GM21786 (cell line): ENCODE data around the gene PRKAB1.

Experiments
- ATAC-seq: cut with Tn5 transposase; IDR thresholded peaks from one replicate; pipeline ENCODE4 v1.9.1; 2021; ENCODE audit not compliant: unreplicated experiment

PRKAB1 gene

GRCh38 chr12:119661882-119662281 lies 6.1 kb upstream of the PRKAB1 start:
- ATAC-seq: no peak

GRCh38 chr12:119664642-119665041 lies 3.3 kb upstream of the PRKAB1 start:
- ATAC-seq: no peak

GRCh38 chr12:119665164-119665929 lies 2.6 kb upstream of the PRKAB1 start:
- no peak for ATAC-seq

GRCh38 chr12:119666226-119666795 lies 1.6 kb upstream of the PRKAB1 start:
- no peak for ATAC-seq

- ATAC-seq: peak; percentile 25
Measured at GRCh38 chr12:119666900-119667576, 895 bp upstream of the PRKAB1 start.

- no peak for ATAC-seq
Measured at GRCh38 chr12:119668324-119668841, 450 bp downstream of the PRKAB1 start.

GRCh38 chr12:119669744-119670472 lies 2.0 kb downstream of the PRKAB1 start:
- ATAC-seq: no peak

- no peak for ATAC-seq
Measured at GRCh38 chr12:119671070-119671469, 3.1 kb downstream of the PRKAB1 start.

- no peak for ATAC-seq
Measured at GRCh38 chr12:119672194-119672593, 4.3 kb downstream of the PRKAB1 start.

GRCh38 chr12:119673634-119674033 lies 5.7 kb downstream of the PRKAB1 start:
- no peak for ATAC-seq

- ATAC-seq: no peak
Measured at GRCh38 chr12:119674560-119674959, 6.6 kb downstream of the PRKAB1 start.

- no peak for ATAC-seq
Measured at GRCh38 chr12:119676022-119676421, 8.1 kb downstream of the PRKAB1 start.

- ATAC-seq: no peak
Measured at GRCh38 chr12:119676573-119676972, 8.6 kb downstream of the PRKAB1 start.

- no peak for ATAC-seq
Measured at GRCh38 chr12:119678459-119678858, 10.5 kb downstream of the PRKAB1 start.

- no peak for ATAC-seq
Measured at GRCh38 chr12:119679081-119679480, 11.1 kb downstream of the PRKAB1 start.

- ATAC-seq: no peak
Measured at GRCh38 chr12:119679490-119679889, 11.6 kb downstream of the PRKAB1 start.

- ATAC-seq: no peak
Measured at GRCh38 chr12:119681111-119681510, 13.2 kb downstream of the PRKAB1 start.

GRCh38 chr12:119681728-119682638 lies 14.1 kb downstream of the PRKAB1 start:
- ATAC-seq: peak; percentile 73

GRCh38 chr12:119682639-119683252 lies 14.8 kb downstream of the PRKAB1 start:
- no peak for ATAC-seq

GRCh38 chr12:119683413-119683812 lies 15.5 kb downstream of the PRKAB1 start:
- no peak for ATAC-seq
